HPDE6-E6E7 (cell line): ENCODE data around the gene SH3BP5.

Source experiments
- DNase-seq: peaks from one replicate; pipeline ENCODE4 v3.0.0; 2011; ENCODE audit warnings: missing footprints; ENCODE audit errors: extremely low spot score

The SH3BP5 gene

GRCh38 chr3:15205934-15206661 lies 126.3 kb downstream of the SH3BP5 start, which contains the start of gene CAPN7:
Gene CAPN7, plus strand, starts transcription at chr3:15206246. Its CDS starts 250 bp downstream, at chr3:15206496.
- DNase-seq: peak; percentile 56

- DNase-seq: no peak
Observed at GRCh38 chr3:15205482-15205933, 126.9 kb downstream of the SH3BP5 start.
